ENCODE results near the gene ATPAF2.

The ATPAF2 gene

DNA sequence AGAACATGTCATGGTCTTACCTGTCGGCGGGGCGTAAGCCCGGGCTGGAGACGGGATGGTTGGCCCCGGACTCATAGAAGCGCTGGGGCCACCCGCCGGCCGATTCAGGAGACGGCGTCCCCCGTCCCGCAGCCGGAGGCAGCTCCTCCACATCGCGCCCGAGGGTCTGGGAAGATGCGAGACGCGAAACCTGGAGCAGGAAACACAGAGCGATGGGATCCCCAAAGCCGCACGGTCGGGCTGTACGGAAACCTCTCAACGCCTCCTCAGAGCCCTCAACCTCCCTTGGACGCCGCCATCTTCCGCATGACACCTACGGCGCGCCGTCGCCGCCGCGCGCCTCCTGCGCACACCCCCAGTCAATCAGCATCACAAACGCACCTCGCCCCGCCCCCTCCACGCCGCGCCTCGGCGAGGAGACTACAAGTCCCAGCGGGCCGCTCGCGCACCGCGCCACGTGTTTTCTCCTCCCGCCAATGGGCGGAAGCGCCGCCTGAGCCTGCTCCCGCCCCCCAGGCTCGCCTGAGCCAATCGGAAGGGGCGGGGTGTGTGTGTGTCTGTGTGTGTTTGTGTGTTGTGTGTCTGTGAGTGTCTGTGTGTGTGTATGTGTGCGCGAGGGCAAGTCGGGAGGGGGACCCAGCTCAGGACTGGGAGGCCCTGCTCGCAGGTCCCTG, at the start of gene ATPAF2, which contains the start of gene GID4:
TSS of gene ATPAF2 (minus strand) at position 308 of the 674 bp plus-strand sequence. CDS start at position 153, 155 bp downstream.
TSS of gene GID4 (plus strand) at position 548 of the 674 bp plus-strand sequence. CDS start at position 605, 57 bp downstream.
- in situ Hi-C loops (cut with HindIII; ENCODE audit: low sequenced_read_pairs) = loop anchor here (5.0 to 10.0 kb wide), 2 partner anchors 54 to 142 kb away; no protein-coding TSS in a partner anchor

DNA sequence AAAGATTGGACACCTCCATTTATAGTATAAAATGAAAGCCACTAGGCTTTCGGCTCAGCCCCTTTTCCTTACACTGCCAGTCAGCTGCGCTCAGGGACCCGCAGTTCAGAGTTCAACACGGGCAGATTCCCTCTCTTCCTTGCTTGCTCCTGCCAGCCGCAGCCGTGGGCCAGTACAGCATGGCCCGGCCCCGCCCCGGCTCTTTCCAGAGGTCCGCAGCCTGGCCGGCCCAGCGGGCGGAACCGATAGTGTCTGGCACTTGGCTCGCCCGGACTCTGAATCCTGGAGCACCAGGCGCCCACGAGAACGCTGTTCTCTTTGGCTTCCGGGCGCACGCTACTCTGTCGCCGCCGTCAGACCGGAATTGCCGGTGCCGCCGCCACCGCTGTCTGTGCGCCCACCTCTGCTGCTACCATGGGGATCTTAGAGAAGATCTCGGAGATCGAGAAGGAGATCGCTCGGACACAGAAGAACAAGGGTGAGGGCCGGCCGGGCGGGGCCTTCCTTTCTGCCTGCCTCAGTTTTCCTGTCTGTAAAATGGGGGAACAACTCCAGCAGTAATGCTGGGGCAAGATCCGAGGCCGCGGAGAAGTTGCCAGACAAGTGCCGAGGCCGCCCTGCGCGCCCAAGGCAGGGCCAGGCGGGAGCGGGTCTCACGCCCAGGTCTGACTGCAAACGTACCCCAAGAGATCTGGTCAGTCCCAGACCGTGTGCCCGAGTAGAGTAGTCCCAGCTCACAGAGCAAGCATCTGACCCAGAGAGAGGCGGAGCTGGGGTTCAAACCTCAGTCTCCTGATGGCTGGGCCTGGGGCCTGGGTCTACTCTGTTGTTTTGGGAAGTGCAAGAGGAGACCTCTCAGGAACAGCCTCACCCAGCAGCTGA, 48.9 kb upstream of the ATPAF2 start, which contains the start of gene DRG2:
TSS of gene DRG2 (plus strand) at position 339 of the 882 bp plus-strand sequence. CDS start at position 415, 76 bp downstream.
- in situ Hi-C loops (cut with HindIII; ENCODE audit: low sequenced_read_pairs) = no loop called here

DNA sequence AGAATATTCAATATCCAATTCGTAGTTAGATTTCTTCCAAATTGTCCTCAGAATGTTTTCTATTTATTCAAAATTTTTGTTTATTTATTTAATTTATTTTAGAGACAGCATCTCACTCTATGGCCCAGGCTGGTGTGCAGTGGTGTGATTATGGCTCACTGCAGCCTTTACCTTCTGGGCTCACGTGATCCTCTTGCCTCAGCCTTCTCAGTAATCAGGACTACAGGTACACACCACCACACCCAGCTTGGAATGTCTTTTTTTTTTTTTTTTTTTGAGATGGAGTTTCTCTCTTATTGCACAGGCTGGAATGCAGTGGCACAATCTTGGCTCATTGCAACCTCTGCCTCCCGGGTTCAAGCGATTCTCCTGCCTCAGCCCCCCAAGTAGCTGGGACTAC, 45.3 kb upstream of the ATPAF2 start:
- in situ Hi-C loops (cut with HindIII; ENCODE audit: low sequenced_read_pairs) = no loop called here

DNA sequence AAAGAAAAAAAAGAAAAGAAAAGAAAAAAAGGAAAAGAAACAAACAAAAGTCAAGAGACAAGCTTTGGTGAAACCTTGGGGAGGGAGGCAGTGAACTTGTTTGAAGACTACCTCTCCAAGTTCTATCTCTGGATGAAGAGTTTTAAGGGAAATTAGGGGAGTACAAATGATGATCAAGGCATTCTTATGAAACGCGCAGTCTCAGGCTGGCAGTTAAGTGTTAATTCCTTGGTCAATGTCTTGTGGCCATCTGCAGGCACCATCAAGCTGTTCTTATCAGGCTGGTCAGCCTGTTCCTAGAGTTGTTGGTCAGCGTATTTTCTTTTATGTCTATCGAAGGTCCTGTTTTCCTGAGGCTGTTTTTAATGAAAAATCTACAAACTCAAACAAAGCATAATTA, 40.6 kb upstream of the ATPAF2 start:
- in situ Hi-C loops (cut with HindIII; ENCODE audit: low sequenced_read_pairs) = no loop called here

DNA sequence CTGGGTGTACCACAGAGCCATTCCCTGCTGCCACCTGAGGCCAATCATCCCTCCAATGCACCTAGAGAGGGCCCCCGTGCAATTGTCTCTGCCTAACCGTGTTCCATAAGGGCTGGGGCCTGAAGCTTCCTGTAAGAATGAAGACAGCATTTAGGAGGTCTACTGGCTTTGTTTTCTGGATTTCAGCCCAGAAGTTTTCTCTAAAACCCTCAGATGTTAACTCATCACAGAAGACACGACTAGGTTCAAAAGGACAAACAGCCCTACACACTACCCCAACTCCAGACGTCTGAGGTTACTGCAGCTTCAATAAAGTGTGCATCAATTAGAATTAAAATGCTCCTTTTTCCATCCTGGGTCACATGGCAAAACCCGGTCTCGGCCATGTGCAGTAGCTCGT, 38.0 kb upstream of the ATPAF2 start:
- in situ Hi-C loops (cut with HindIII; ENCODE audit: low sequenced_read_pairs) = no loop called here

DNA sequence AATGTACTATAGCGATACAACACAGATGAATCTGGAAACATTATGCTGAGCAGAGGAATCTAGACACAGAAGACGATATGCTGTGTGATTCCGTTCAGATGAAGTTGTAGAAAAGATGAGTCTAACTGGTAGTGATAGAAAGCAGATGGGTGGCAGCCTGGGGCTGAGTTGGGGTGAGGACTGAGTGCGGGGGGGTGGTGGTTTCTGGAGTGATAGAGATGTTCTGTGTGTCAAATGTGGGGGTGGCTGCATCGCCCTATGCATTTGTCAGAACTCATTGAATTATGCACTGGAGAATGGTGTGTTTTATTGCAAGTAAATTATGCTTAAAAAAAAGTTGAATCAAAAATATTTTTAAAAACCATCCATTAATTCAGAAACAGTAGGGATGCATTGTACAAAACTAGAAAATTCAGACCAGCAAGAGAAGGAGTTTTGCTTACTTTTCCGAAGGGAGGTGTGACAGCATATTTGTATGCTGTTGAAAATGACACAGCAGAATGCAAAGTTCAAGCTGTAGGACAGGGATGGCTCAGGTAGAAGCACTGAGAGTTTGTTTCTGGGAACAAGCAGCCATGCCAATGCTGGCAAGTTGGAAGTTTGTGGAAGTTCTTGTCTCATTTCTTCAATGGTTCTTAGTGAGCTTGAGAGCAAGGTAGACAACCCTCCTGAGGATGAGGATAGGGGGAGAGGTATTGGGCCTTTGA, 35.8 kb upstream of the ATPAF2 start:
- in situ Hi-C loops (cut with HindIII; ENCODE audit: low sequenced_read_pairs) = no loop called here

DNA sequence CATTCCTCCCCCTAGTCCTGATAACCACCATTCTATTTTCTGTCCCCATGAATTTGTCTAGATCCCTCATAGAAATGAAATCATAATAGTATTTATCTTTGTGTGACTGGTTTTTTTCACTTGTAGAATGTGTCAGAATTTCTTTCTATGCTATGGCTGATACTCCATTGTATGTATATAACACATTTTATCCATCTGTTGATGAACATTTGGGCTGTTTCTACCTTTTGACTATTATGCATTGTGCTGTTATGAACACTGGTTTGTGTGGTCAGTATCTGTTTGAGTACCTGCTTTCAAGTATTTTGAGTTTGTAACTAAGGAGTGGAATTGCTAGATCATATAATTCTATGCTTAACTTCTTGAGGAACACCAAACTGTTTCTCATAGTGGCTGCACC, 32.8 kb upstream of the ATPAF2 start:
- in situ Hi-C loops (cut with HindIII; ENCODE audit: low sequenced_read_pairs) = no loop called here

DNA sequence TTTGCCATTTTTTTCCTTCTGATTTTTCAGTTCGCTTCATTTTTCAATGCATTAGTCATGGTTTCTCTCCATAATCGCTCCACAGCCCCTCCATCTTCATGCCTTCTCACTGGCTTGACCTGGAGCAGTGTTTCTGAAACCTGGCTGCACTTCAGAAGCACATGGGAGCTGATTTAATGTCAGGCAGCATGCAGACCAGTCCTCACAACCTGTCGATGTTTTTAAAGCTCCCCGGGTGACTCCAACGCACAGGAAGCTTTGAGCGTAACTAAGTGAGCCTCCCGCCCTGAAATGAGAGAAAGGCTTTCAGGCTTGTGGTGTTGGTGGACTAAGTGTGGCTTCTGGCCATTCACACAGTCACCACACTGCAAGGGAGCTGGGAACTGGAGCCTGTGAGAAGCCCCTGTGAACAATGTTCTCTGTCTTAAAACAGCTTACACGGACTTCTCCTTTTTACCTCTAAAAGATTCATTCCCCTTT, 31.9 kb upstream of the ATPAF2 start:
- in situ Hi-C loops (cut with HindIII; ENCODE audit: low sequenced_read_pairs) = no loop called here

DNA sequence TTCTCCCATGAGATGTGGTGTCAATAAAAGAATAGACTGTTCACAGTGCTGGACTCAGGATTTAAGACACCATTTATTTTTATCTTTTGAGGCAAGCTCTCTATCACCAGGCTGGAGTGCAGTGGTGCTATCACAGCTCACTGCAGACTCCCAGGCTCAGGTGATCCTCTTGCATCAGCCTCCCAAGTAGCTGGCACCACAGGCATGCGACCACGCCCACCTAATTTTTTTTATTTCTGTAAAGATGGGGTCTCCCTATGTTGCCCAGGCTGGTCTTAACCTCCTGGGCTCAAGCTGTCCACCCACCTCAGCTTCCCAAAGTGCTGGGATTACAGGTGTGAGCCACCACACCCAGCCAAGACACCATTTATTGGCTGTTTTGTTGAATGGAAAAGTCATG, 30.1 kb upstream of the ATPAF2 start:
- in situ Hi-C loops (cut with HindIII; ENCODE audit: low sequenced_read_pairs) = no loop called here

DNA sequence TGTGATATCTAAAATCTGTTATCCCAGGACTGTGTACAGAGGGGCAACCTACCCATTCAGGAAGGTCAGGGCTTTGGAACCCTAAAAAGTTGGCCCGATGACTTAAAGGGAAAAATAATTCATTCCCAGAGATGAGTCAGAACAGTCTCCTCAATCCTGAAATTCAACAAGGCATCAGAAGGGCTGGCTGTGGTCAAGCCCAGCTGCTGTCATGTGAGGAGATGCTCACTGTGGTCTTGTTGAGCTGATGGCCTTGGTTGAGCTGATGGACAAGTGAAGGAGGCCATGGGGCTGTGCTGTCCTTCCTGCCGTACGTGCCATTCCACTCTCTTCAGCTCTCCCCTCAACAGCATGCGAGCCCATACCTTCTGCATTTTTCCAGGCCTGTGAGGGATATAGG, 27.9 kb upstream of the ATPAF2 start:
- in situ Hi-C loops (cut with HindIII; ENCODE audit: low sequenced_read_pairs) = no loop called here

DNA sequence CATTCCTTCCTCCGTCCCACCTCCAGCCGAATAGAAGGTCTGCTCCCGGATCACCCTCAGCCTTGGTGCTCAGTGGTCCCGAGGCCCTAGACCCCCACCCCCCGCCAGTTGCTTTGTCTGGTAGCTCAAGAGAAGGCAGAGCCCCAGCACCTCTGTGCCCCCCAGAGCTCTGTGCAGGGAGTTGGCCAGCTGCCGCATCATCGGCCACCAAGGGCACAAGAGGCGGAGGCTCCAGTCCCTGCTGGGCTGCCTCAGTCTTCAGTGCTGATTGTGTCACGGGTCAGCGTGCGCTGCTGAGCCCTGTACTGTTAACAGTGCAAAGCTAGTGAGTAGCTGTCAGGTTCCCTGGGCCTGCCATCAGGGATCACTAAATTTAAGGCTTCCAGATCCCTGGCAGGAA, 26.6 kb upstream of the ATPAF2 start:
- in situ Hi-C loops (cut with HindIII; ENCODE audit: low sequenced_read_pairs) = no loop called here

DNA sequence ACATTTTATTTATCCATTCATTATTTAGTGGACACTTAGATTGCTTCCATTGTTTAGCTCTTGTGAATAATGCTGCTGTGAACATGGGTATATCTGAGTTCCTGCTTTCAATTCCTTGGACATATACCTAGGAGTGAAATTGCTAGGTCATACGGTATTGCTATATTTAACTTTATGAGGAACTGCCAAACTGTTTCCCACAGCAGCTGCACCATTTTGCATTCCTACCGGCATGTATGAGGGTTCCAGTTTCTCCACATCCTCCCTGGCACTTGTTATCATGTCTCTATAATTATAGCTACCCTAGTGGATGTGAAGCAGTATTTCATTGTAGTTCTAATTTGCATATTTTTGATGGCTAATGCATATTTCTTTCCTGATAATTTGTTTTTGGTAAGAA, 25.1 kb upstream of the ATPAF2 start:
- in situ Hi-C loops (cut with HindIII; ENCODE audit: low sequenced_read_pairs) = no loop called here

DNA sequence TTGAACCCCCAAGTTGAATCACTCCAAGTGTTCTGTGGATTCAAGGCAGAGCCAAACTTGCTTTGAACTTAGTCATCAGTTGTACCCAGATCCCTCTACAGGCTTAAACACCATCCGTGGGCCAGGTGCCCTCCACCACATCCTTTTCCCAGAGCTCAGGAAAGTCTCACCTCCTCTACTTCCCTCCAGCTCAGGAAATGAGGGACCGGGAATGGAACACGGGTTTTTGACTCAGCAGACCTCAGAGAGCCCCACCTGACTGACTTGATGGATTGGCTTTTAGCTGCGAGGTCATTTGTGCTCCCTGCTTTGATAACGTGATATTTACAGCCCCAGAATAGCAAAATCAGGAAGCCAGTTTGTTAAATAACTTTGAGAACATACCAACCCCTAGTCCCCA, 20.3 kb upstream of the ATPAF2 start:
- in situ Hi-C loops (cut with HindIII; ENCODE audit: low sequenced_read_pairs) = no loop called here

DNA sequence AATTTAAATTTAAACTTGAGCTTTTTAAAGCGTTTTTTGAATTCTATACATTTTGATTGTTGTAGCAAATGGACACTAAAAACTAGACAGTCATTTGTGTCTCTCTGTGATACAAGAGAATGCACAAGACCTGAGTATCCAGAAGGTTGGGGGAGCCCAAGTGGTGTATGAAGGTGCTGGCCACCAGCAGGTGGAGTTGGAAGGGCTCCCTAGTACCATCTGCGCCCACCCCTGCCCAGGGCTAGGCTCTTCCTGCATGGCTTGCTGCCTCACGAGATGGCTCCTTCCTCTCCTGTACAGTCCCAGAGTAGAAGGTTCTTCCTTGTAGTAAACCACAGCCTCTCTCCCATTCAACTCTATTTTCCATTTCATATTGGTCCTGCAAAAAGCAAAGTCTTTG, 17.2 kb upstream of the ATPAF2 start:
- in situ Hi-C loops (cut with HindIII; ENCODE audit: low sequenced_read_pairs) = no loop called here

DNA sequence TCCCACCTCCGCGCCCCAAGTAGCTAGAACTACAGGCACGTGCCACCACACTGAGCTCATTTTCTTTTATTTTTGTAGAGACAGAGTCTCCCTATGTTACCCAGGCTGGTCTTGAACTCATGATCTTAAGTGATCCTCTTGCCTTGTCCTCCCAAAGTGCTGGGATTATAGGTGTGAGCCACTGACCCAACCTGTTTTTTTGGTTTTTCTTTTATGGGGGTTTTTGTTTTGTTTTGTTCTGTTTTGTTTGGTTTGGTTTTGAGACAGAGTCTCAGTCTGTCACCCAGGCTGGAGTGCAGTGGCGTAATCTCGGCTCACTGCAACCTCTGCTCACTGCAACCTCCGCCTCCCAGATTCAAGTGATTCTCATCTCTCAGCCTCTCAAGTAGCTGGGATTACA, 16.6 kb upstream of the ATPAF2 start:
- in situ Hi-C loops (cut with HindIII; ENCODE audit: low sequenced_read_pairs) = no loop called here

DNA sequence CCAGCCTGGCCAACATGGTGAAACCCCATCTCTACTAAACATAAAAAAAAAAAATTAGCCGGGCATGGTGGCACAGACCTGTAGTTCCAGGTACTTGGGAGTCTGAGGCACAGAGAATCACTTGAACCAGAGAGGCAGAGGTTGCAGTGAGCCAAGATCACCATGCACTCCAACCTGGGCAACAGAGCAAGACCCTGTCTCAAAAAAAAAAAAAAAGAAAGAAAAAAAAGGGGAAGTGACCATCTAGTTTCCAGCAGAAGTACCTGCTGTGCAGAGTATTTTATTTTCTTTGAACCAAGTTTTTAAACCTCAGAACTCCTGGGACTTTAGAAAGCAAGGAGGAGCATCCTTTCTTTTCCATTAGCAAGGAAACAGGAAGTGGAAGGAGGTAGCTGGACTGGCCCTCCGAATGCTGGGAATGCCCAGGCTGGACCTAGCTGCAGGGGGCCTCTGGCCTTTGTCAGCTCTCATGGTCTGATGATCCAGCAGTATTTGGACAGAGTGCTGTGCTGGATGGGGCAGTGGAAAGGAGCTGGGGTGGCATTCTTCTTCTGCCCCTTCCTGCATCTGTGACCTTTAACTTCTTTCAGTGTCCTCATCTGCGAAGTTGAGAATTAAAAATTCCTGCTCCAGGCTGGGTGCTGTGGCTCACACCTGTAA, 6.9 kb upstream of the ATPAF2 start:
- in situ Hi-C loops (cut with HindIII; ENCODE audit: low sequenced_read_pairs) = no loop called here

DNA sequence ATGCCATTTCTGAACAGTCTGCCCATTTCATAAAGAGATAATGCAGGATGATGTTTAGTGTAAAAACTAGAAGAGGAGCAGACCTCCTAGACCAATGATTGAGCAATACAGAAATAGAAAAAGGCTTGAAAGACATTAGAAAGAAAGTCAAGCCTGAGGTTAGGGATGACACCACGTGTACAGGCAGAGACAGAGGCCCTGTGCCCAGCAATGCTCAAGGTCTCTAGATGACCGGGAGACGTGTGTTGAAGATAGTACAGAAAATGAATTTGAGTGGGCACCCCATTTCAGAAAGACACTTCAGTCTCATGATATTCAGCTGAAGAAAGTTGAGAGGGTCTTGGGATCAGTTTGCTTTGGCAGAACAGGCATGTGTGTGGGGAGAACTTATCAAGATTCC, 5.6 kb upstream of the ATPAF2 start:
- in situ Hi-C loops (cut with HindIII; ENCODE audit: low sequenced_read_pairs) = no loop called here

DNA sequence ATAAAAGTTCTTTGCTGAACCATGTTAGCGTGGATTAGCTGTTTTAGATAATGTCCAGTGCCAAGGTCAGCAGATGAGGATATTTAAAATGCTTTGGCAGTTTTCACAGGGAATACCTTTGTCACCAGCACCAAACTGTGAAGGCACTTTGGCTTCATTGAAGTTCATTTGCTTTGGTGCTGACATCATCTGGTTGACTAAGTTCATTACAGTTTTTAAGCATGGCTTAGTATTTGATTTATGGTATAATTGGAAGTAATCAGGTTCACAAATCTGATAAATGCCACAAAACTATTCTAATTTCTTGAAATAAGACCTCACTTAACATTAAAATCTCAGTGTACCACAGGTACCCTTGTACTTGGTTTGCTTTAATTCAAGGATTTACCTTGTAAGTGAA, 4.5 kb upstream of the ATPAF2 start:
- in situ Hi-C loops (cut with HindIII; ENCODE audit: low sequenced_read_pairs) = no loop called here

DNA sequence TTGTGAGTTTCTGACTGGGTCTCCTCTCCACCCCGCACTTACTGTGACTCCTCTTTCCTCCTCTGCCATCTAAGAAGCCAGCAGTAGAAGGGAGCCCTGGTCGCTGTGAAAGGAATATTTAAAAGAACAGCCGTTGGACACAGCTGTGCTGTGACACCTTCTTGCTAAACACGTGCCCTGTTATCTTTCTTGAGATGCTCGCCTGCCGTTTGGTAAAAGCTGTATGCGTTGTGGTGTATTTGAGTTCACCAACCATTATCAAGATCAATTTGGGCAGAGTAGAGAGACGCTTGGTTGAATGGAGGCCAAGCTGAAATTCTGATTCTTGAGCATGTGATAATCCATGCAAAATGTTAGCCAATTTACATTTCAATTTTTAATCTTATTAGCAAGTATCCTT, 4.0 kb upstream of the ATPAF2 start:
- in situ Hi-C loops (cut with HindIII; ENCODE audit: low sequenced_read_pairs) = no loop called here

DNA sequence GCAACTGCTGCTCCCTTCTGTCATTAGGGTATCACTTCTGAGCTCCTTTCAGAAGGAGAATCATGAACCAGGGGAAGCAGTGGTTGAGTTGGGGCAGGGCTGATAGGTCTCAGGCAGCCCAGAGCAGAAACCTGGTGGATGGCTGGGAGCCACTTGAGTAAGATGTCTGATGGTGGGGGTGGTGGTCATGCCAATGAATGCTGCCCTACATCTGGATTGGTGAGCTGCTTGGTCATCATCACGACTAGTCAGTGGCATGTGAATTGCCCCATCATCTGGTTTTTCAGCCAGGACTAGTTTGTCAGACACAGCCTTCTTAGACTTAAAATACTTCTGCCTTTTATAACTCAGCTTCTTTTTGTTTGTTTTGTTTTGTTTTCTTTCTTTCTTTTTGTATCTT, 2.8 kb upstream of the ATPAF2 start:
- in situ Hi-C loops (cut with HindIII; ENCODE audit: low sequenced_read_pairs) = no loop called here
